CD4-positive, alpha-beta T cell (primary cell): ENCODE results near the gene VEGFA. TPM values are rescaled to one million over a fixed set of nuclear protein-coding genes. Genes with fewer than 3 reads are reported as not detected.

Experiments used
- ATAC-seq: fragments of 200-7000 bp; cut with Tn5 transposase; one replicate; pipeline ENCODE4 v1.10.0; 2022; ENCODE audit warnings: mild to moderate bottlenecking; ENCODE audit not compliant: poor library complexity
- CTCF ChIA-PET: fragments of 350-600 bp; sonication (Branson Sonifier 250); formaldehyde crosslinking; loops from one replicate; lab custom pipeline; 2021; ENCODE audit warnings: antibody characterized with exemption, inconsistent platforms; lab: Charles Lee
- POLR2A ChIA-PET: fragments of 350-600 bp; sonication (Branson Sonifier 250); formaldehyde crosslinking; loops from one replicate; lab custom pipeline; 2021; ENCODE audit warnings: antibody characterized with exemption, inconsistent platforms; lab: Charles Lee
- DNase-seq, 14 experiments: peaks; one replicate each; pipeline ENCODE4 v3.0.0-alpha.2; 2013 to 2020; ENCODE audit warnings: mixed read lengths in 2 of 14
- H3K27ac ChIP-seq, 2 donors: one replicate each; pipeline versions ENCODE4 v1.5.1 to v1.7.0; 2013; ENCODE audit warnings: low read length in 2 of 2, low read depth in 1 of 2, mild to moderate bottlenecking in 1 of 2
- H3K27me3 ChIP-seq, 2 experiments: 1 replicate in 1 of 2; 2 replicates in 1 of 2; pipeline versions ENCODE4 v1.6.1 to v1.7.0; 2013; ENCODE audit warnings: low read length in 2 of 2, control low read depth in 1 of 2, mild to moderate bottlenecking in 1 of 2, moderate library complexity in 1 of 2; ENCODE audit not compliant: insufficient read depth in 2 of 2, control insufficient read depth in 1 of 2
- H3K36me3 ChIP-seq: one replicate; pipeline ENCODE4 v1.6.1; 2013; ENCODE audit warnings: low read length, control low read depth; ENCODE audit not compliant: insufficient read depth
- H3K4me1 ChIP-seq: one replicate; pipeline ENCODE4 v1.6.1; 2013; ENCODE audit warnings: low read length, control low read depth; ENCODE audit not compliant: insufficient read depth
- H3K4me3 ChIP-seq: one replicate; pipeline ENCODE4 v1.5.1; 2013; ENCODE audit warnings: mild to moderate bottlenecking, low read length, moderate library complexity
- H3K9me3 ChIP-seq, 2 experiments: 1 replicate in 1 of 2; 2 replicates in 1 of 2; pipeline versions ENCODE4 v1.6.1 to v1.7.0; 2013; ENCODE audit warnings: low read length in 2 of 2, mild to moderate bottlenecking in 2 of 2, control low read depth in 1 of 2, moderate library complexity in 1 of 2; ENCODE audit not compliant: control insufficient read depth in 1 of 2, insufficient read depth in 1 of 2
- H3K27ac Mint-ChIP-seq: one replicate; pipeline ENCODE4 v1.8.0; 2020; ENCODE audit warnings: mixed read lengths
- H3K27me3 Mint-ChIP-seq: one replicate; pipeline ENCODE4 v1.8.0; 2021; ENCODE audit warnings: mixed read lengths
- H3K36me3 Mint-ChIP-seq: one replicate; pipeline ENCODE4 v1.8.0; 2021; ENCODE audit warnings: low read depth, mixed read lengths
- H3K4me1 Mint-ChIP-seq: one replicate; pipeline ENCODE4 v1.8.0; 2021; ENCODE audit warnings: low read depth, mixed read lengths
- H3K4me3 Mint-ChIP-seq: one replicate; pipeline ENCODE4 v1.8.0; 2020; ENCODE audit warnings: mild to moderate bottlenecking, mixed read lengths
- H3K9me3 Mint-ChIP-seq: one replicate; pipeline ENCODE4 v1.8.0; 2020; ENCODE audit warnings: mixed read lengths
- intact Hi-C, 2 experiments: fragments of 100-400 bp; cut with DNase I in 1 of 2; cut with micrococcal nuclease in 1 of 2; formaldehyde crosslinking; loops; one replicate each; pipeline versions ENCODE4 v1.15.1 to v1.9.0; 2023 to 2025; cut with DNase I, micrococcal nuclease
- total RNA-seq, 174 experiments: library from RNA in 2 of 174; stranded (reverse) in 2 of 174; gene quantifications; one replicate each; pipeline ENCODE4 v1.2.3 and lab custom pipeline; 2021 to 2026
- TF ChIP-seq, protein P1 (sequence below): fragments of 200-600 bp; IDR thresholded peaks from one replicate; pipeline ENCODE4 v1.8.0; 2022; ENCODE audit warnings: antibody characterized with exemption, mild to moderate bottlenecking

The VEGFA gene
- total RNA-seq, 2 experiments from 2014 or later: 3.5 to 3.7 TPM

DNA sequence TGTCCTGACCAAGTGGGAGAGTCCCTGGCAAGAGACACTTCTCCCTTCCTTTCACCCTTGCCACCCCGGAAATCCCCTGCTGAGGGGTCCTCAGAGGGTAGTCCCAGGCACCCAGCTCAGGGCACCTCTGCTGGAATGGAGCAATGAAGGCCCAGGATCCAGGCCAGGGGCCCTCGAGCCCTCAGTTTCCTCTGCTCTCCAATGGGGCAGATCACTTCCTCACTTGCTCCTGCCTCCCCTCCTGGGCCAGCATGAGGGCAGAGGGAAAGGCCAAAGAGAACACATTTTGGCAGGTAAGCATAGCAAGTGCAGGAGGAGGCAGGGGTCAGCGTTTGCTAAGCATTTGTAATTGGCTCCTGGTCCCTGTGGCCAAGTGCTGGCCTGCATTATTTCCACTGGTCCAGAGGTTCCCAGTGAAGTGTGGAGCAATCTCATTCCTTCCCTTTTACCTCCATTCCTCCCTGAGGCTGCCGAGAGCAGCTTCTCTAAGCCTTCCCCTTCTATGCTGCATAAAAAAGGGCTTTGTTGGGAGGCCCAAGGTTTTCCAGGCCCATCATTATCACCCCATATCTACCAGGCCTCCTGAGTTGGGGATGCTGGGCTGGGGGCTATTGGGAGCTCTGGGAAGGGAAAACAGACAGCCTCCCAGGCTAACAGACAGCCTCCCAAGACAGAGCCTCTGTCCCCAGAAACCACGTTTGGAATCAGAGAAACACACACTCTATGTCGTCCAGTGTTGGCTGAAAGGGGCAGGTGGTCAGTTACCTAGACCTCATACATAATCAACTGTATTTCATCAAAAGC lies 28.8 kb upstream of the VEGFA start:
- Histone ChIP-seq H3K27ac (no peak overlapping the region), H3K4me1 (no peaks in the 10 kb centered on the region), H3K27me3 (no peaks in the 10 kb centered on the region), H3K4me3 (no peak overlapping the region), H3K36me3 (no peaks in the 10 kb centered on the region), H3K9me3 (no peaks in the 10 kb centered on the region)
- no peaks in the 10 kb centered on the region for H3K36me3 Mint-ChIP-seq
- no peak for ATAC-seq
- H3K27me3 Mint-ChIP-seq: peaks cover 4% of the 10 kb centered on the region
- H3K27ac Mint-ChIP-seq: no peak overlapping the region
- no peaks in the 10 kb centered on the region for H3K4me1 Mint-ChIP-seq
- intact Hi-C loops: no loop called here
- no peak overlapping the region for H3K4me3 Mint-ChIP-seq
- CTCF ChIA-PET: no interaction called here
- no peak for DNase-seq
- TF ChIP-seq, protein P1, sequence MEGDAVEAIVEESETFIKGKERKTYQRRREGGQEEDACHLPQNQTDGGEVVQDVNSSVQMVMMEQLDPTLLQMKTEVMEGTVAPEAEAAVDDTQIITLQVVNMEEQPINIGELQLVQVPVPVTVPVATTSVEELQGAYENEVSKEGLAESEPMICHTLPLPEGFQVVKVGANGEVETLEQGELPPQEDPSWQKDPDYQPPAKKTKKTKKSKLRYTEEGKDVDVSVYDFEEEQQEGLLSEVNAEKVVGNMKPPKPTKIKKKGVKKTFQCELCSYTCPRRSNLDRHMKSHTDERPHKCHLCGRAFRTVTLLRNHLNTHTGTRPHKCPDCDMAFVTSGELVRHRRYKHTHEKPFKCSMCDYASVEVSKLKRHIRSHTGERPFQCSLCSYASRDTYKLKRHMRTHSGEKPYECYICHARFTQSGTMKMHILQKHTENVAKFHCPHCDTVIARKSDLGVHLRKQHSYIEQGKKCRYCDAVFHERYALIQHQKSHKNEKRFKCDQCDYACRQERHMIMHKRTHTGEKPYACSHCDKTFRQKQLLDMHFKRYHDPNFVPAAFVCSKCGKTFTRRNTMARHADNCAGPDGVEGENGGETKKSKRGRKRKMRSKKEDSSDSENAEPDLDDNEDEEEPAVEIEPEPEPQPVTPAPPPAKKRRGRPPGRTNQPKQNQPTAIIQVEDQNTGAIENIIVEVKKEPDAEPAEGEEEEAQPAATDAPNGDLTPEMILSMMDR: no peak
- no peaks in the 10 kb centered on the region for H3K9me3 Mint-ChIP-seq
- POLR2A ChIA-PET: no interaction called here

DNA sequence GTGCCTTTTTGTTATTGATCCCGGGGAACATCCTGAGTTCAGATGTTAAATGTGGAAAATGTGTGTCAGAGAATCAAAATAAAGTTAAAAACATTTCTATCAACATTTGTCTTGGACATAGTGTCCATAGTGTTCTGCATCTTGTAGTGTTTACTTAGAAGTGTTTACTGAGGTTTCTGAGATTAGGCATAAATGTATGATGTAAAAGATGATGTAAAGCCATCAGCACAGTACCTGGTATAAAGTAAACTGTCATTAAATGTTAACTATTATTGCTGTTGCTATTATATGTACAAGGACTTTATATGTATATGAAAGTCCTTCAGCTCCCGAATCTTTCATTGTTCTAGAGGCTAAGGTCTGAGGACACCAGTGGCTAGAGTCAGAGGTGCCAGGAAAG lies 28.2 kb upstream of the VEGFA start:
- ATAC-seq (no peak), DNase-seq (no peak)
- H3K27ac ChIP-seq: no peak overlapping the region
- CTCF ChIA-PET: no interaction called here
- no peaks in the 10 kb centered on the region for H3K9me3 Mint-ChIP-seq
- no peaks in the 10 kb centered on the region for H3K9me3 ChIP-seq
- intact Hi-C loops: no loop called here
- no peaks in the 10 kb centered on the region for H3K36me3 ChIP-seq
- H3K4me3 ChIP-seq: no peak overlapping the region
- TF ChIP-seq, protein P1: no peak
- H3K27me3 ChIP-seq: no peaks in the 10 kb centered on the region
- H3K36me3 Mint-ChIP-seq: no peaks in the 10 kb centered on the region
- H3K27me3 Mint-ChIP-seq: peaks cover 6% of the 10 kb centered on the region
- H3K4me1 ChIP-seq: no peaks in the 10 kb centered on the region
- H3K27ac Mint-ChIP-seq: no peak overlapping the region
- POLR2A ChIA-PET: no interaction called here
- H3K4me3 Mint-ChIP-seq: no peak overlapping the region
- no peaks in the 10 kb centered on the region for H3K4me1 Mint-ChIP-seq

DNA sequence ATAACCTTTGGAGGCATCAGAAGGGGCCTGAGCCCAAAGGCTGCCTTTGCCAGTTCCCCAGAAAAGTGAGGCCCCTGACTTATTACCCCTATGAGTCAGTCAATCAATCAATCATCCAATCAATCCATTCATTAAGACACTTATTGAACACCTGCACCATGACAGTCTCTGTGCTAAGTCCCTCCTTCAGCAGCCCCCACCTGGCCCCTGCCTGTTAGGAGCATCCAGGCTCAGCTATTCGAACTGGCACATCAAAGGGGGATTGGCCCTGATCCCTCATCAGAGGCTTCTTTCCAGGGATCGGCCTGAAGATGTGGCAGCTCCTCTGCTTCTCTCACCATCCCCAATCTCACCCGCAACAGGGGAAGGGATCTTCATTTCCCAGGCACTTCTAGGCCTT lies 27.7 kb upstream of the VEGFA start:
- ChIA-PET CTCF (no interaction called here), POLR2A (no interaction called here)
- Mint-ChIP-seq H3K4me3 (no peak overlapping the region), H3K4me1 (no peaks in the 10 kb centered on the region), H3K9me3 (no peaks in the 10 kb centered on the region), H3K27me3 (peaks cover 6% of the 10 kb centered on the region), H3K36me3 (no peaks in the 10 kb centered on the region), H3K27ac (no peak overlapping the region)
- H3K36me3 ChIP-seq: no peaks in the 10 kb centered on the region
- TF ChIP-seq, protein P1: no peak
- no peaks in the 10 kb centered on the region for H3K9me3 ChIP-seq
- intact Hi-C loops: no loop called here
- no peak overlapping the region for H3K4me3 ChIP-seq
- H3K27ac ChIP-seq: no peak overlapping the region
- peak in 1 of 14 experiments; percentile 3 for DNase-seq
- no peaks in the 10 kb centered on the region for H3K27me3 ChIP-seq
- ATAC-seq: no peak
- no peaks in the 10 kb centered on the region for H3K4me1 ChIP-seq
